Hematopoietic multipotent progenitor cell (in vitro differentiated cells): ENCODE results near the gene PTEN. TPM values are rescaled to one million over a fixed set of nuclear protein-coding genes. Genes with fewer than 3 reads are reported as not detected.
"Not testable (repeated sequence)": the region's sequence is repeated elsewhere in the genome, so short reads cannot be mapped to it uniquely, and the experiment has no call there.

Experiments used
- DNase-seq, 3 donors: peaks; one replicate each; pipeline ENCODE4 v3.0.0-alpha.2; 2011 to 2015; ENCODE audit warnings: low read depth in 2 of 3, low spot score in 2 of 3
- total RNA-seq: library from RNA; depleted of rRNA; stranded (reverse); fragments of >200 nt; gene quantifications from one replicate; pipeline ENCODE4 v1.2.3, GENCODE V29; 2012

PTEN gene
- total RNA-seq, 1 donor = 87.3 TPM

DNA sequence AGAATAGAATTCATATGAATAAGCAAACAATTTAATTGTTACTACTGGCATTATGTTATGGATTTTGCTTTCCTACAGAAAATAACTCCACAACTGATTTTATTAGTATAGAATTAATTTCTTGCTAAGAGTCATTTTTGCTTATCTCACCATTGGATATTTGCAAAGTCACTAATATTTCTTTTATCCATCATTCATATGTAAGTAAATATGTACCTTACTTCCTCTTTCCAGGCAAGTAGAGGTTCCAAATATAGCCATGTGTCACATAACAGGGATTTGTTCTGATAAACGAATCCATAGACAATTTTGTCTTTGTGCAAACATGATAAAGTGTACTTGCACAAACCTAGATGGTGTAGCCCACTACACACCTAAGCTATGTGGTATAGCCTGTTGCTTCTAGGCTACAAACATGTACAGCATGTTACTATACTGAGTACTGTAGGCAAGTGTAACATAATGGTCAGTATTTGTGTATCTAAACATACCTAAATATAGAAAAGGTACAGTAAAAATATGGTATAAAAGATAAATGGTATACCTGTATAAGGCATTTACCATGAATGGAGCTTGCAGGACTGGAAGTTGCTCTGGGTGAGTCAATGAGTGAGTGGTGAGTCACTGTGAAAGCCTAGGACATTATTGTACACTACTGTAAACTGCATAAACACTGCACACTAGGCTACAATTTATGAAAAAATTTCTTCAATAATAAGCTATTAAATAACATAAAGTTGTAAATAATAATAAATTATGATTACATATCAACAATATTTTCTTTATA lies 18.4 kb upstream of the PTEN start:
- no peak for DNase-seq

DNA sequence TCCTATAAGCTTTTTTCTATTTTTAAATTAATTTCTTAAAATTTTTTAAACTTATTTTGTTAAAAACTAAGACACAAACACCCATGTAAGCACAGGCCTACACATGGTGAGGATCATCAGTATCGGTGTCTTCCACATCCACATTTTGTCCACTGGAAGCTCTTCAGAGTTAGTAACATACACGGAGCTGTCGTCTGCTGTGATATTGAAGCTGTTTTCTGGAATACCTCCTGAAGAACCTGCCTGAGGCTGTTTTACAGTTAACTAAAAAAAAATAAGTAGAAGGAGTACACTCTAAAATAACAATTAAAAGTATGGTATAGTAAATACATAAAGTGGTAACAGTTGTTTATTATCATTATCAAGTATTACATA lies 17.8 kb upstream of the PTEN start:
- DNase-seq = no peak

DNA sequence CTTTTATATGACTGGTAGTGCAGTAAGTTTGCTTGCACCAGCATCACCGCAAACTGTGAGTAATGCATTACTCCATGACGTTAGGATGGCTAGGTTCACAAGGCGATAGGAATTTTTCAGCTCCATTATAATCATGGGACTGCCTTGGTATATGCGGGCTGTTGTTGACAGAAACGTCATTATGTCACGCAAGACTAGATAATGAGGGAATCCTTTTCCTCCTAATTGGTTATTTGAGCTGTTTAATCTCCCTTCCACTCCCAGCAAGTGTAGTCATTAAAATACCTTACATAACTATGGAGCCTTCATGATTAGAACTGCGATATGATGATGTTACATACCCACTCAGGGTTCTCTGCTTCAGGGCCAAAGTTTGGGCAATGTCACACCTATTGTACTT lies 17.4 kb upstream of the PTEN start:
- no peak for DNase-seq

DNA sequence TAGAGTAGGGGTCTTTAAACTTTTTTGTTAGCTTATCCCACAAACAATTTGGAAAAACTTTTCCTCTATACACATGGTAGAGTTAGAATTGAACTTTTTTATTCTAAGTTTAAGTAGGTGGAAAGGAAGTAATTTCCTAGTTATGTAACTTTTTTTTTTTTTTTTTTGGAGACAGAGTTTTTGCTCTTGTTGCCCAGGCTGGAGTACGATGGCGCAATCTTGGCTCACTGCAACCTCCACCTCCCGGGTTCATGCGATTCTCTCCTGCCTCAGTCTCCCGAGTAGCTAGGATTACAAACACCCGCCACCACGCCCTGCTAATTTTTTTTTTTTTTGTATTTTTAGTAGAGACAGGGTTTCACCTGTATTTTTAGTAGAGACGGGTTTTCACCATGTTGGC lies 16.7 kb upstream of the PTEN start:
- not testable (repeated sequence) for DNase-seq

DNA sequence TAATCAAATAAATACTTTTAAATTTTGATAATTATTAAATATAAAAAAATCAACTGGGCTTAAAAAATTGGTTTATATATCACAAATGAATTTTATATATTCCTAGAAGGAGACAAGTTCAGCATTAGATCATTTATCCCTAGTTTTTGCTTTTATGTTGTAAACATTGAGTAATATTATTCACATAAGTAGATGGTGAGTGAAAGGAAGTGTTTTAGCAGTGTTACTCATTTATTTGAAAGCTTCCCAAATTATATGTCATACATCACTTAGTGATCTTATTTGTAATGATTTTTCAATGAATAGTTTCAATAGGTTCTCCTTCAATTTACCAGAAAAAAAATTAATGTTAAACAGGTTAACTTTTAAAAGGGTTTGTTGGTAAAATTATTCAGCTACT lies 15.9 kb upstream of the PTEN start:
- no peak for DNase-seq

DNA sequence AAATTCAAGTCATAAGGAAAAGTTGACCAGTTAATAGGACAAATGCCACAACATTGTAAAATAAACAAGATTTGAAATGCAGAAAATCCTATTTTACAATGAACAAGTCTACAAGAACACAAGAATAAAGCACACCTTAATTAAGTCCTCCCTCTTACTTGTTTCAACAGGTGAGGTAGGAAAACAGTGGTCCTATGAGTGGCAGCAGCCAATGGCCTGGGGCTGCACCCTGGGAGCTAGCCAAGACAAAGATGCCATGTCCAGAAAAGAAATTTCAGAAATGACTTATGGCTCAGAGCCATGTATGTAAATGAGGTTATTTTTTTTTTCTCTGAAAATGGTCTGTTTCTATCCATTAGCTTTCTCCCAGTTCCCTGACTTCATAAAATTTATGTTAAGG lies 14.4 kb upstream of the PTEN start:
- no peak for DNase-seq

DNA sequence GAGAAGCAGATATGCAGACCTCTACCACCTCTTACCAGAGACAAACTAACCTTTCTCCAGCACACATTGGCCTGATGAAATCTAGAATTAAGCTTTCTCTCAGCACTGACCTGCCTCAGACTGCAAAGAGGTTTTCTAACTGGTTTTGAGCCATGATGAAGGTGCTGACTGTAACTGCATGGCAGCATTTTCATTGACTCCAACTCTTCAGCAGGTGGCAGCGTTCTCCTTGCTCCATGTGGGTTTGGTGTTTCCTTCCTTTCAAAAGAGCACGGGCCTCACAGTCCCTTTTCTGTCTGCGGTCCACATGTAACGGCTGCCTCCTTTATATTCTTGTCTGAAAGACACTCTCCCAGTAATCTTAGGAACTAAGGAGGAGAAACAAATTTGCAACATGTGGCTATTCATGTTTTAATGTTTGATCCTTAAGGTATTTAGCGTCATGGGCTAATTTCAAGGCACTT lies 12.7 kb upstream of the PTEN start:
- DNase-seq = peak; percentile 16 to 82 (median 66)

DNA sequence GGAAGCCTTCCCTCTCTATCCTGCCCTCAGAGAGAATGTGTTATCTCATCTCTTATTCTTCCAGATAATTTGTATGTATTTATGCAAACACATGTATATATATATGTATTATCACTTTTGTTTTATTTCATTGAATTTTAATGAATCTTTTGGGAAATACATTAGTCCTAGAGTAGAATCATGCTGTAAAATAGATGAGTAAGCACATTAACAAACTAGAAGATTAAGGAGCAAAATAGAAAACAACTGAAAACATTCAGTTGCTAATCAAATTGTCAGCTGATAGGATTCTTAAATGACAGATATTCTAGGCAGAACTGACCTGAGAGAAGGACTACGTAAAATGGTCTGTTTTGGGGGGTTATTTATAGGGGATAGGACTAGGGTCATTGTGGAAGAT lies 11.3 kb upstream of the PTEN start:
- DNase-seq = no peak

DNA sequence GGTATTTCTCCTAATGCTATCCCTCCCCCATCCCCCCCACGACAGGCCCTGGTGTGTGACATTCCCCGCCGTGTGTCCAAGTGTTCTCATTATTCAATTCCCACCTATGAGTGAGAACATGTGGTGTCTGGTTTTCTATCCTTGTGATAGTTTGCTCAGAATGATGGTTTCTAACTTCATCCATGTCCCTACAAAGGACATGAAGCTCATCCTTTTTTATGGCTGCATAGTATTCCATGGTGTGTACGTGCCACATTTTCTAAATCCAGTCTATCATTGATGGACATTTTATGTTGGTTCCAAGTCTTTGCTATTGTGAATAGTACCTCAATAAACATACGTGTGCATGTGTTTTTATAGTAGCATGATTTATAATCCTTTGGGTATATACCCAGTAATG lies 8.2 kb upstream of the PTEN start:
- DNase-seq = not testable (repeated sequence)

DNA sequence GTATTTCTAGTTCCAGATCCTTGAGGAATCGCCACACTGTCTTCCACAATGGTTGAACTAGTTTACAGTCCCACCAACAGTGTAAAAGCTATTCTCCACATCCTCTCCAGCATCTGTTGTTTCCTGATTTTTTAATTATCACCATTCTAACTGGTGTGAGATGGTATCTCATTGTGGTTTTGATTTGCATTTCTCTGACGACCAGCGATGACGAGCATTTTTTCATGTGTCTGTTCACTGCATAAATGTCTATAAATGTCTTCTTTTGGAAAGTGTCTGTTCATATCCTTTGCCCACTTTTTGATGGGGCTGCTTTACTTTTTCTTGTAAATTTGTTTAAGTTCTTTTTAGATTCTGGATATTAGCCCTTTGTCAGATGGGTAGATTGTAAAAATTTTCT lies 7.8 kb upstream of the PTEN start:
- peak in 1 of 3 donors; percentile 45 for DNase-seq

DNA sequence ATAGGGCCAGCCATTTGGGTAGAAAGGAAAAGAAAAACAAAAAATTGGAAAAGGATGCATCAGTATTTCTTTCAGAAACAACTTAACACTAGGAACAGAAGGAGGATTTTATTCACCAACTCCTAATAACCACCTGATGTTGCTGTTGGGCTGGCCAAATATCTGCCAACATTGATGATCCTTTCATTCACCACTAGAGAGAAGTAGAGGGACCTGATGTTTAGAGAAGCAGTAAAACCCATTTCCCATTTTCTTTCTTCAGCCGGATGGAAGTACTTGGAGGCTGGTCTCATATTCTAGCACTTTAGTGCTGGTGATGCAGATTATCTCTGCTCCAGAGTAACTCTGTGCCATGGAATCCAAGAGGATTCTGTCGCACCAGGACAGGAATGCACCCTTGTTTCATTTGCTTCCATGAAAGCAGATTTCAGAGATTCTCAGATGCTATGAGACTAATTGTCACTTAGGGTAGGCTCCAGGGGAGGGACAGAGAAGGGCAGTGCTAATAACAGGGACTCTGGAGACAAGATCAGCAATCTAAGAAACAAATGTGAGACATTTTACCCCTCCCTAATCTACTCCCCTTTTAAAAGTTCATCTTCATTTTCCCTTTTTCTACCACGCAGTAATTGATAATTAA lies 3.1 kb upstream of the PTEN start:
- DNase-seq = peak; percentile 14 to 86 (median 79)

DNA sequence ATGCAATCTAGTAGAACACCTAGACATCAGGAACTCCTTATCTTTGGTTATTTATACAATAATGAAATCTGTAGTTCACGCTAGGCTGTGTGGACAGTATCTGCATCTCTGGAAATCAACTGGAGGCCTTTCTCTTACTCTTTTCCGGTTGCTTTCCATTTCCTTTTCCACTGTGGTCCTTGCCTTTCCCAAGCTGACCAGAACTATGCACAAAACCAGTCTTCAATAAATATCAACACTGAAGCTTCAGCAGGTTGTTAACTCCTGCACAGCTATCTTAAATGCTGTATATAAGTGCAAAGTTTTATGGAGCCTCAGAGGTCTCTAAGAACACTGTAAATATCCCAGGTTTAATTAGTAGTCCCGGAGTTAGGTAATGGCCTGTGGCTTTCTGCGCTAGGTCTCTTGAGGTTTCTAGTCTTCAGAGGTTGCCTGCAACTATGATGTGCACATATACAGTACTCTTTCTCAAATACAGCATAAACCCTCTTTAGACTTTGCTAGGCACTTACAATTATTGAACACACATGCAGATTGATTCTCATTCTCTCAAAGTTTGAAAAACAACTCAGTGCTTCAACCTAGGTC lies 2.5 kb upstream of the PTEN start:
- no peak for DNase-seq

DNA sequence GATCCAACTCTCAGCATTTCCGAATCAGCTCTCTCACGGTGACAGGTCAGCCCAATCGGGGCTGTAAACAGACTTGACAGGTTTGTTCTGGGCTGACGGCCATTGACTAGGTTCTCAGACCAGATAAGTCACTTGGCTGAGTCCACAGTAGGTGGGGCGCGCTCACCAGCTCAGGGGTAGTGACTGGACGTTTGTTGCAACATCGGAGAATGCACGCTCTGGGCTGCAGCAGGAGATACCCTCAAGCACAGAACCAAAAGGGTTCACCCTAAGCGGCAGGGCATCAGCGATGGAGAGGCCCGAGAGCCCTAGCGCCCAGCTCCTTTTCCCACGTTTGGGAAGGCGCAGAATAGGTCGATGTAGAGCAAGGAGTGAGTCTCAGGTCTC lies 1.9 kb upstream of the PTEN start:
- peak in 2 of 3 donors; percentile 67 to 77 for DNase-seq

DNA sequence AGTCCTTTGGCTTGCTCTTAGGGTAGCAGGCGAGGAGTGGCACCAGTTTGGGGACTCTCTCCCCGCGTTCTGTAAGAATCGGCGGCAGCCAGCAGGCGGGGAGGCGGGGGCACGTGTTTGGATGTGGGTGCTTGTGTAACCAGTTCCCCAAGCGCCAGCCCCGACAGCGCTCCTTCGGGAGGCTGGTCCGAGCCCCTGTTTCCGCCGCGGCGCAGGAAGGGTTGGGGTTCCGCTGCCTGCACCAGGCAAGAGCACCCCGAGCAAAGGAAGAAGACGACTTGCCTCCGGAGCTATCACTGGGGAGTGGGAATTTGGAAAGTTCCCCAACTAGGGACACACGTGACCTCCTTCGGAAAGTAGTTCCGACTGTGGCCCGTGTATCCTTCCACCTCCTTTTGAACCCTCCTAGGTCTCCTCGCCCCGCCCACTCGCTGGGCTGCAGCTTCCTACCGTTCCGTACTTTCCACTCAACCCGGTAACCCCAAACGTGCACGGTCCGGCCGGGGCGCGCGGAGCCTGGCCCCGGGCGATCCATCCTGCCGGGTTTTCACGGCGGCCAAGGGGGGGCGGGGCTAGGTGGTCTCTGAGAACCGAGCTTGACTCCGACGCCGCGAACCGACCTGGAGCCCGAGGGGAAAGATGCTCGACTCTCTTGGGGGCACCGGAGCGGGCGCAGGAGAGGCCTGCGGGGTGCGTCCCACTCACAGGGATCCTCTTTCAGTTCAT lies 1.3 kb upstream of the PTEN start:
- peak; percentile 87 to 99 (median 99) for DNase-seq

DNA sequence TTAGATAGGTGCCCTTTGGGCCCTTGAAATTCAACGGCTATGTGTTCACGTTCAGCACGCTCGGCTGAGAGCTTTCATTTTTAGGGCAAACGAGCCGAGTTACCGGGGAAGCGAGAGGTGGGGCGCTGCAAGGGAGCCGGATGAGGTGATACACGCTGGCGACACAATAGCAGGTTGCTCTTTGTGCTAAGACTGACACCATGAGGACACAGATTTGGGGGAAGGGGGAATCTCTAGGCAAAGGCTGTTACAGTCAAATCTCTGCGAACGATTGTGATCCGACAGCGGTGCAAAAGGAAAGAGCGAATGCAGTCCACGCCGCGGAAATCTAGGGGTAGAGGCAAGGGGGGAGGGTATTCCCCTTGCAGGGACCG lies 759 bp upstream of the PTEN start:
- DNase-seq = no peak

DNA sequence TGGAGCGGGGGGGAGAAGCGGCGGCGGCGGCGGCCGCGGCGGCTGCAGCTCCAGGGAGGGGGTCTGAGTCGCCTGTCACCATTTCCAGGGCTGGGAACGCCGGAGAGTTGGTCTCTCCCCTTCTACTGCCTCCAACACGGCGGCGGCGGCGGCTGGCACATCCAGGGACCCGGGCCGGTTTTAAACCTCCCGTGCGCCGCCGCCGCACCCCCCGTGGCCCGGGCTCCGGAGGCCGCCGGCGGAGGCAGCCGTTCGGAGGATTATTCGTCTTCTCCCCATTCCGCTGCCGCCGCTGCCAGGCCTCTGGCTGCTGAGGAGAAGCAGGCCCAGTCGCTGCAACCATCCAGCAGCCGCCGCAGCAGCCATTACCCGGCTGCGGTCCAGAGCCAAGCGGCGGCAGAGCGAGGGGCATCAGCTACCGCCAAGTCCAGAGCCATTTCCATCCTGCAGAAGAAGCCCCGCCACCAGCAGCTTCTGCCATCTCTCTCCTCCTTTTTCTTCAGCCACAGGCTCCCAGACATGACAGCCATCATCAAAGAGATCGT lies 598 bp downstream of the PTEN start:
- DNase-seq = peak in 1 of 3 donors; percentile 41

DNA sequence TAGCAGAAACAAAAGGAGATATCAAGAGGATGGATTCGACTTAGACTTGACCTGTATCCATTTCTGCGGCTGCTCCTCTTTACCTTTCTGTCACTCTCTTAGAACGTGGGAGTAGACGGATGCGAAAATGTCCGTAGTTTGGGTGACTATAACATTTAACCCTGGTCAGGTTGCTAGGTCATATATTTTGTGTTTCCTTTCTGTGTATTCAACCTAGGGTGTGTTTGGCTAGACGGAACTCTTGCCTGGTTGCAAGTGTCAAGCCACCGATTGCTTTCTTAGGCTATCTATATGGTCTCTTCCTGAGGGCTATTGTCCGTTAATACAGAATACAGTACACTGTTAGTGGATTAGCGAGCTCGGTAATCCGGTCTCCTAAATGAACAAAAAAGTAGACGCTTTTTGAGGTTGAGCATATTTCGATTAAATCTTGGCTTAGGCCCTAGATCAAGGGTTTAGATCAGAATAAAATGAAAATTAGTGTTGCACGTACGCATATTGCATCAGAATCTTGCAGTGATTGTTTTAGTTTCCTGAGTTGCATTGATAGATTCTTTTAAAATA lies 1.2 kb downstream of the PTEN start:
- no peak for DNase-seq

DNA sequence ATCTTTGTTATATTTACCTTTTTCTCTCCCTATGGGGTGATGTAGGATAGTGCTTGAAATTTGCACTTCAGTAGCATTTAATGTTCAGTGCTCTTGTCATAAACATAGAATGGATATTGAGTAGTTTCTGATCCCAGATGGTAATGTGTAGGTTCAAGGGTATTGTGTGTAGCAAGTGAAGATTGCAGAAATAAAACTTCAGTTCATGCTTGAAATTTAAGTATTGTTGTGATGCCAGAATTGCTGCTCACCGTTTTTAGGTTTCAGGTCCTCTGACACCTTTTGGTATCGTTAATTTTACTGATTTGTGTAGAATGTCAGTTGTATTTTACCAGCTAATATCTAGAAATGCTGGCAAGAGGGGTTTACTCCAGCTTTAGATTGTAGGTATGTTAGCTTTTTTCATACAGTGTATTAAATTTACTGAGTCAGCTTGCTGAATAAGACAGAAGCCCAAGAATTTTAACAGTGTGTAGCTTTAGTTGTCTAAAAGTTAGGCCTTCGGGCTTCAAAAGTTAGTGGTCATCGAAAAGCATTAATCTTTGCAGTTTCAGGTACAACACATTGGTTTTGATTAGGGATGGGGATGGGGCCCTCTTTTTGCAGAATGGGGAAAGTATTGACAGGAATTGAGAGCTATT lies 1.9 kb downstream of the PTEN start:
- no peak for DNase-seq

DNA sequence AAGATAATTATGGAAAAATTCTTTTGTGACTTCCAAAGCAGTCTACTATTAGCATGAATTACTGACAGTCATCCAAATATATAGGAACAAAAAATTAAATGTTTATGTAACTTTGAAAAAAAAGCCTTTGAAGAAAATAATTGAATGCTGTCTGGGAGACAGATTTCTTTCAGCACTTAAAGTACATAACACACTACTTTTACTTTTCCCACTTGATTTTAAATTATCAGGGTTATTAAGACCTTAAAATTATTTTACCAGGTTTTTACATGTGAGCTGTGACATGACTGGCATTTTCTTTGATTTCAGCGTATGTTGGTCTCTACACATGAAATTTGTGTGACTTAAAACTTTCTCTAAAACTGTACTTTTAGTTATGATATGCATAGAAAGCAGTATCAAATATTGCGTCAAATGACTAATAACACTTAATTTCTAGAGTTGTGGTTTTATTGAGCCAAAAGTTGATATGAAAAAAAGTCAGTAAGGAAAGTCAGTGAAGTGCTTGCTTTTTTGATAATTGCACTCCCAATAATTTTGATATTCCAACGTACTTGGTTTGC lies 3.1 kb downstream of the PTEN start:
- no peak for DNase-seq

DNA sequence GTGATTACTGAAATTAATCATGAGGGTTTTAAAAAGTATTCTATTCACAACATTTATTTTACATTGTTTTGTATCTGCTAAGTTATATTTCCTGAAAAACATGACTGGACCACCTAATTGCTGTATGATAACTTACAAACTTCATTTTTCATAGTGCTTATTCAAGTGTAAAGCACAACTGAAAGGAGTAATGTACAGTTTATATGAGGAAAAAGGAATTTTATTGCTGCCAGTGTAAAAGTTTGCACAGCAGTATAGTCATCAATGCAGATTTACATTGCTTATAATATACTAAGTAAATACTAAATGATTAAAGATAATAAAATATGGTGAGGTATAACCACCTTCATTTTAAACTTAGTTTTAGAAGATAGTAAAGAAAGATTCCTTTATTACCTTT lies 4.0 kb downstream of the PTEN start:
- DNase-seq = no peak
